GM18498 (cell line): ENCODE data around the gene CD302.
"Not testable (repeated sequence)": the region's sequence is repeated elsewhere in the genome, so short reads cannot be mapped to it uniquely, and the experiment has no call there.

ENCODE experiments used
- ATAC-seq: cut with Tn5 transposase; IDR thresholded peaks from one replicate; pipeline ENCODE4 v1.9.1; 2021; ENCODE audit warnings: mild to moderate bottlenecking, moderate library complexity; ENCODE audit not compliant: unreplicated experiment

The CD302 gene

GRCh38 chr2:159797543-159798375 lies at the start of gene CD302:
TSS of gene CD302 (minus strand) at chr2:159798208. CDS start at chr2:159798198, 10 bp downstream.
- peak; percentile 77 for ATAC-seq

- no peak for ATAC-seq
Measured at GRCh38 chr2:159846564-159846963, 48.6 kb upstream of the CD302 start.

- no peak for ATAC-seq
Measured at GRCh38 chr2:159840616-159841015, 42.6 kb upstream of the CD302 start.

- ATAC-seq: no peak
Measured at GRCh38 chr2:159832858-159833257, 34.9 kb upstream of the CD302 start.

- ATAC-seq: no peak
Measured at GRCh38 chr2:159832026-159832425, 34.0 kb upstream of the CD302 start.

DNA sequence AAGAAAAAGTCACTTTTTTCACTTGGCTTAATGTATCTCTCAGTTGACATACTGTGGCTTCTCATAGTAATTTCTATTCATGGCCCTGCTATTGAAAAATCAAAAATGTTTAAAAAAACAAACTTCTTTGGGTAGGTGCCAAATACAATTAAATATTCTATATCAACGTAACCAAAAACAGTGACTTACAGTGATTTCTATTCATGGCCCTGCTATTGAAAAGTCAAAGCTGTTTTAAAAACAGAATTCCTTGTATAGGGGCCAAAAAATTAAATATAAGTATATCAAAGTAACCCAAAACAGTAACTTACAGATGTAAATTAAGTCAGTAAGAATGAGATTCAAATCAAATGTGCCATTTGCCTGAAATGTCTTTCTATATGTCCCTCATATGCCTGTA lies 31.4 kb upstream of the CD302 start:
- ATAC-seq: no peak

GRCh38 chr2:159828738-159829137 lies 30.7 kb upstream of the CD302 start:
- ATAC-seq: no peak

- not testable (repeated sequence) for ATAC-seq
Measured at GRCh38 chr2:159822478-159822833, 24.4 kb upstream of the CD302 start.

DNA sequence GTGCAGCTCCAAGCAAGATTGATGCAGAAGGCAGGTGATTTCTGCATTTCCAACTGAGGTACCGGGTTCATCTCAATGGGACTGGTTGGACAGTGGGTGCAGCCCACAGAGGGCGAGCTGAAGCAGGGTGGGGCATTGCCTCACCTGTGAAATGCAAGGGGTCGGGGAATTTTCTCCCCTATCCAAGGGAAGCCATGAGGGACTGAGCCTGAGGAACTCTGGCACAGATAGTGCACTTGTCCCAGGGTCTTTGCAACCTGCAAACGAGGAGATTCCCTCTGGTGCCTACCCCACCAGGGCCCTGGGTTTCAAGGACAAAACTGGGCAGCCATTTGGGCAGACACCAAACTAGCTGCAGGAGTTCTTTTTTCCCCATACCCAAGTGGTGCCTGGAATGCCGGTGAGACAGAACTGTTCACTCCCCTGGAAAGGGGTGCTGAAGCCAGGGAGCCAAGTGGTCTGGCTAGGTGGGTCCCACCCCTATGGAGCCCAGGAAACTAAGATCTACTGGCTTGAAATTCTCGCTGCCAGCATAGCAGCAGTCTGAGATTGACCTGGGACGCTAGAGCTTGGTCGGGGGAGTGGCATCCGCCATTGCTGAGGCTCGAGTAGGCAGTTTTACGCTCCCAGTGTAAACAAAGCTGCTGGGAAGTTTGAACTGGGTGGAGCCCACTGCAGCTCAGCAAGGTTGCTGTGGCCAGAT lies 23.9 kb upstream of the CD302 start:
- not testable (repeated sequence) for ATAC-seq

GRCh38 chr2:159818940-159819339 lies 20.9 kb upstream of the CD302 start:
- no peak for ATAC-seq

- ATAC-seq: no peak
Measured at GRCh38 chr2:159817283-159817682, 19.3 kb upstream of the CD302 start.

DNA sequence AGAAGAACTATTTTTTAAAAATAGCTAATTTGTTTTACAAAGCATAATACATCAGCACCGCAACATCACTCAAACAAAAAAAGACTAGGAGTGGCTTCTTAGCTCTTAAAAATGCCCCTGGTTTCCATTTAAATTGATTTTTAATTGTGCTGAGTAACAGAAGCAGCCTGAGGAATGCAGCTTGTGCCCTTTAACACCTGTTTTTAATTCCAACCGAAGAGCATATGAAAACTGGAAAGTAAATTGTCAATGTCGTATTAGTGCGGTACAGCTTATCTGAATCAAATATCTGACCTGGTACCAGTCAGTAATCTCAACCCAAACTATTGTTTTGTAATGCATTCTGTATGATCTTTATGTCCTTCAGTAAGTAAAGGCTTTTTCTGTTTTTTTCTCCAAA lies 13.2 kb upstream of the CD302 start:
- no peak for ATAC-seq

DNA sequence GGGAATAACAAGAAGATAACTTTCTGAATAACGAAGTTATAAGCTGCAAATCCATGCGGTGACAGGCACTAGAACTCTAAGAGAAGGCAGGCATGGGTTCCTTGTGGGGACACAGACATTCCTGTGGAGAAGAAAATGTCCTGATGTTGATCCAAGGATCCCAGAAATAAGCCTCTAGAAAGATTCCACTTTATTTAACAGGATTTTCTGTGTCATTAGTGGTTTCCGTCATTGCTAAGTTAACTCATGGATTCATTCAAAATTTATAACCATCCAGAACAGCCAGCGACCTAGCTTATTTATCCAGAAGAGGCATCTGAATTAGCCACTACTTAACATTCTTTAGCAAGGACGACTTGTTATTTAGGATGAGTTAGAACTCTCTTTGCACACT lies 10.0 kb upstream of the CD302 start:
- no peak for ATAC-seq

GRCh38 chr2:159807183-159808031 lies 9.4 kb upstream of the CD302 start:
- ATAC-seq: no peak

- ATAC-seq: no peak
Measured at GRCh38 chr2:159804941-159805340, 6.9 kb upstream of the CD302 start.

DNA sequence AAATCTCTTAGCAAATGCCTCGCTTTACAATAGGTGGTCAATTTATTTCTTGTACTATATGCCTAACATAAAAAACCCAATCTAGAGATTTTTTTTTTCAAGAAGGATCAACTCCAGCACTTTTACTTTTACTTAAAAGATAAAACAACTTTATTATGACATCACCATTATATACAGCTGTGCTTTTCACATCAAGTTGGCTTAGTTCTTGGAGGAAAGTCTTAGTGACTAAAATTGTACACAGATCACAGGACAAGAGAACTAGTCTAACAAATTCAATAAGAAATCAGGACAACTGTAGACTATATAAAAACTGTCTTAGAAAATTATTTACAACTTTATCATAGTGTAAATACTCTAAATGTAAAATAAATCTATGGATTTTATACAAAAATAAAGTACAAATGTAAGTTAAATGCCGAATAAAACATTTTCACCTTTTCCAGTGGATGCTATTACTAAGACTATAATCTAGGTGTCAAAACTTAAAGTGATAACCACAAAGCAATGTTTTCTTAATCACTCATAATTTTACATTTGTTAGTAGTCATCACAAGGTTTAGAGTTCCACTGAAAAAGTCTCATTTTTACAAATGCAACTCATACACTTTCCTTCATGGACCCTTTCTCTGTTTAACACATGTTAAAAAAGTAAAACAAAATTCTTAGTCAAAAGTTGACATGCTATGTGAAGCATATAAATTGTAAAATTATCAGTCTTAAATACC lies 5.4 kb upstream of the CD302 start:
- ATAC-seq: no peak

DNA sequence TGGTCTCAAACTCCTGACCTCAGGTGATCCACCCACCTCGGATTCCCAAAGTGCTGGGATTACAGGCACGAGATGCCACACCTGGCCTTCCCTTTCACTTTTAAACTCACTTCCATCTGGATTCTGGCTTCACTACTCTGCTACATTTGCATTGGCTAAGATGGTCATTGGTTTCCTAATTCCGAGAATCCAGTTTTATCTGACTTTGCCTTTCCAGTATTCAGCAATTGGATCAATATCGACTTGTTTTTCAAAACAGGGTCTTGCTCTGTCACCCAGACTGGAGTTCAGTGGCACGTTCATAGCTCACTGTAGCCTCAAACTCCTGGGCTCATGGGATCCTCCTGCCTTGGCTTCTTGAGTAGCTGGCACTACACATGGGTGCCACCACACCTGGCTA lies 4.7 kb upstream of the CD302 start:
- no peak for ATAC-seq

DNA sequence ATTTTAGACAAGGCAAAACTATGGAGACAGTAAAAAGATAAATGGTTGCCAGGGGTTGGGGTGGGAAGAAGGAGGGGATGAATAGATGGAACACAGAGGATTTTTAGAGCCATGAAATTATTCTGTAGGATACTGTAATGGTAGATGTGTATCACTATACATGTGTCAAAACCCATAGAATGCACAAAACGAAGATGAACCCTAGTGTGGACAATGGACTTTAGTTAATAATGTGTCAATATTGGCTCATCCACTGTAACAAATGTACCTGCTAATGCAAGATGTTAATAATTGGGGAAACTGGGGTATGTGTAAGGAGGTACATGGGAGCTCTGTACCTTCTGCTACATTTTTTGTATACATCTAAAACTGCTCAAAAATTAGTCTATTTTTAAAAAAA lies 1.8 kb upstream of the CD302 start:
- ATAC-seq: no peak

DNA sequence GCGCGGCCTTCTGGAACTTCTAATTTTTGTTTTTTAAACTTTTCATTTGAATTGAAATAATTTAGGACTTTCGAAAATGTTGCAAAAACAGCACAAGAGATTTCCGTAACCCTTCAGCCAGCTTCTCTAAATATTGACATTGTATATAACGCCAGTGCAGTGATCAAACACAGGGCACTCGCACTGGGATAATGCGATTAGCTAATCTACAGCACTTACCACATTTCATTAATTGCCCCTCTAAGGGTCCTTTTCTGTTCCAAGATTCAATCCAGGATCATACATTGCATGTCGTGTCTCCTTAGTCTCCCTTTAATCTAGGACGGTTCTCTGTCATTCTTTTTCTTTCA lies 343 bp upstream of the CD302 start:
- ATAC-seq: no peak

DNA sequence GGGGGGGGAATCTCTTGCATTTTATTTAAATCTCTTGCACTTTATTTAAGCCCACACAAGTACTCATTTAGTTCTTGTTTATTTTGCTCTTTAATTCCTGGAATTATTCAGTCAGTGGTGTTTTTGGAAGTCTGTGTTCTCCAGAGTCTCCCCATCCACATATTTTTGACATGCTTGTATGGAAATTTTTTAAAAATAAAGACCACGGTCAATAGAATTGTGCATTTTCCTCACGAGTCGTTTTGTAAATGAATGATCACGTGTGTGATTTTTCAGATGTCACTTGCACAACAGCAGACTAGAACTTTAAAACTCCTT lies 824 bp downstream of the CD302 start:
- no peak for ATAC-seq
